Neural cell (in vitro differentiated cells): ENCODE measurements around the gene LHFPL4. TPM values are rescaled to one million over a fixed set of nuclear protein-coding genes. Genes with fewer than 3 reads are reported as not detected.
"Not testable (repeated sequence)": the region's sequence is repeated elsewhere in the genome, so short reads cannot be mapped to it uniquely, and the experiment has no call there.

Source experiments
- H2AFZ ChIP-seq: fragments of 200-600, 300-800 bp; sonication (generic), shearing (Covaris generic); 2 replicates; pipeline ENCODE4 v1.6.0; 2014; ENCODE audit warnings: low read depth, mild to moderate bottlenecking, antibody characterized with exemption, low read length, moderate library complexity
- H3F3A ChIP-seq: fragments of 200-600 bp; shearing (Covaris generic); 2 replicates; pipeline ENCODE4 v1.6.1; 2016; ENCODE audit warnings: mild to moderate bottlenecking, moderate library complexity, mixed read lengths, antibody characterized with exemption, low read length; ENCODE audit not compliant: insufficient read depth, poor library complexity, severe bottlenecking
- H3K27ac ChIP-seq: fragments of 200-600, 300-800 bp; sonication (generic), shearing (Covaris generic); 2 replicates; pipeline ENCODE4 v1.5.1; 2014; ENCODE audit warnings: mild to moderate bottlenecking, low read length, moderate library complexity
- H3K27me3 ChIP-seq: fragments of 300-800, 200-600 bp; sonication (generic), shearing (Covaris generic); 2 replicates; pipeline ENCODE4 v1.6.0; 2014; ENCODE audit warnings: mild to moderate bottlenecking, low read depth, low read length, moderate library complexity; ENCODE audit not compliant: insufficient read depth
- H3K36me3 ChIP-seq: fragments of 300-800, 200-600 bp; sonication (generic), shearing (Covaris generic); 2 replicates; pipeline ENCODE4 v1.5.1; 2014; ENCODE audit warnings: mild to moderate bottlenecking, antibody characterized with exemption, low read length, moderate library complexity; ENCODE audit not compliant: insufficient read depth
- H3K4me2 ChIP-seq: fragments of 300-800, 200-600 bp; sonication (generic), shearing (Covaris generic); 2 replicates; pipeline ENCODE4 v1.6.0; 2014; ENCODE audit warnings: mild to moderate bottlenecking, low read length
- H3K4me3 ChIP-seq: fragments of 300-800, 200-600 bp; sonication (generic), shearing (Covaris generic); 2 replicates; pipeline ENCODE4 v1.5.1; 2014; ENCODE audit warnings: mild to moderate bottlenecking, low read length, moderate library complexity
- H3K79me2 ChIP-seq: fragments of 200-600 bp; shearing (Covaris generic); replicated peaks from 2 replicates; pipeline ENCODE4 v1.6.0; 2014; ENCODE audit warnings: mild to moderate bottlenecking, low read length, moderate library complexity; ENCODE audit not compliant: insufficient read depth
- H3K9ac ChIP-seq: fragments of 300-800, 200-600 bp; sonication (generic), shearing (Covaris generic); 2 replicates; pipeline ENCODE4 v1.6.1; 2016; ENCODE audit warnings: mild to moderate bottlenecking, low read length, mixed read lengths
- H3K9me2 ChIP-seq: fragments of 200-600 bp; shearing (Covaris generic); 2 replicates; pipeline ENCODE4 v1.6.1; 2016; ENCODE audit warnings: mild to moderate bottlenecking, low read length, mixed read lengths; ENCODE audit not compliant: insufficient read depth
- H3K9me3 ChIP-seq: fragments of 200-600, 300-800 bp; sonication (generic), shearing (Covaris generic); 2 replicates; pipeline ENCODE4 v1.6.1; 2016; ENCODE audit warnings: mild to moderate bottlenecking, mixed run types, low read length, moderate library complexity, mixed read lengths
- H4K20me1 ChIP-seq: fragments of 200-600 bp; shearing (Covaris generic); 2 replicates; pipeline ENCODE4 v1.6.1; 2016; ENCODE audit warnings: mild to moderate bottlenecking, mixed run types; ENCODE audit not compliant: insufficient read depth
- EP300 ChIP-seq: fragments of 450-650 bp; conservative IDR thresholded peaks from 2 replicates; pipeline ENCODE4 v1.6.1; 2014; ENCODE audit warnings: antibody characterized with exemption, mild to moderate bottlenecking, moderate library complexity; ENCODE audit not compliant: poor library complexity, severe bottlenecking
- EZH2 ChIP-seq: fragments of 200-600, 300-800 bp; shearing (Covaris generic), sonication (generic); IDR thresholded peaks from 2 replicates; pipeline ENCODE4 v1.6.1; 2014; ENCODE audit warnings: antibody characterized with exemption, low read length, borderline replicate concordance, mild to moderate bottlenecking; ENCODE audit not compliant: insufficient read depth, poor library complexity, severe bottlenecking
- MXI1 ChIP-seq: fragments of 450-650 bp; conservative IDR thresholded peaks from 2 replicates; pipeline ENCODE4 v1.6.1; 2014; ENCODE audit warnings: antibody characterized with exemption, mild to moderate bottlenecking; ENCODE audit not compliant: poor library complexity, severe bottlenecking
- POLR2AphosphoS5 ChIP-seq: IDR thresholded peaks from 2 replicates; pipeline ENCODE4 v1.6.1; 2012
- RAD21 ChIP-seq: fragments of 450-650 bp; conservative IDR thresholded peaks from 2 replicates; pipeline ENCODE4 v1.6.1; 2014; ENCODE audit warnings: antibody characterized with exemption, mild to moderate bottlenecking, moderate library complexity
- REST ChIP-seq: IDR thresholded peaks from 2 replicates; pipeline ENCODE4 v1.6.1; 2012; ENCODE audit warnings: borderline replicate concordance
- TAF1 ChIP-seq: IDR thresholded peaks from 2 replicates; pipeline ENCODE4 v1.6.1; 2012; ENCODE audit warnings: low read depth
- polyA plus RNA-seq: library from polyadenylated mRNA; depleted of rRNA; stranded (reverse); fragments of >200 nt; gene quantifications from 2 replicates; pipeline ENCODE4 v1.2.3, GENCODE V29; 2014
- TF ChIP-seq, protein P1 (sequence below): fragments of 450-650 bp; IDR thresholded peaks from 2 replicates; pipeline ENCODE4 v1.5.1; 2014; ENCODE audit warnings: antibody characterized with exemption, mild to moderate bottlenecking, moderate library complexity; ENCODE audit not compliant: poor library complexity, severe bottlenecking

The LHFPL4 gene
- polyA plus RNA-seq, 1 donor from 2014 or later: 37.4 TPM

GRCh38 chr3:9497821-9498565 is 55.6 kb downstream of the LHFPL4 start:
- no peak for TF ChIP-seq EZH2
- no peak overlapping the region for H3K4me2 ChIP-seq
- no peaks in the 10 kb centered on the region for H3K79me2 ChIP-seq

DNA sequence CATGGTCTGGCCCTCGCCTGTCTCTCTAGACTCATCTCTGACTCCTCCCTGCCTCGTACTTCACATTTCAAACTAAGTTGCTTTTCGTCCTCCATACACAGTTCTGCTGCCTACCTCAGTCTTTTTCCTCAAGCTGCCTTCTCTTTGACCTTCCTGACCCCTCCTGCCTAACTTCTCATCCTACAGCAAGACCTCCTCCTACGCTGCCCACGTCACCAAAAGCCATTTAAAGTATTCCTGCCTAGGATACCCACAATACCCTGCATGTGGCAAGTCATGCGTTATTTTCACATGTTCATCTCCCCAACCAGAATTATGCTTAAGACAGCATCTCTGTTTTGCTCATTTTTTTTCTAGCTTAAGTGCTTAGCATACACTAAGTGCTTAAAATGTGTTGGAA is 56.7 kb downstream of the LHFPL4 start:
- H3K9ac ChIP-seq: no peak overlapping the region
- H3K9me2 ChIP-seq: no peaks in the 10 kb centered on the region
- H3F3A ChIP-seq: no peaks in the 10 kb centered on the region
- H2AFZ ChIP-seq: no peak overlapping the region
- TF ChIP-seq EZH2: no peak
- no peak for TF ChIP-seq TAF1
- no peak for TF ChIP-seq MXI1
- no peak for TF ChIP-seq EP300
- TF ChIP-seq RAD21: no peak
- TF ChIP-seq, protein P1, sequence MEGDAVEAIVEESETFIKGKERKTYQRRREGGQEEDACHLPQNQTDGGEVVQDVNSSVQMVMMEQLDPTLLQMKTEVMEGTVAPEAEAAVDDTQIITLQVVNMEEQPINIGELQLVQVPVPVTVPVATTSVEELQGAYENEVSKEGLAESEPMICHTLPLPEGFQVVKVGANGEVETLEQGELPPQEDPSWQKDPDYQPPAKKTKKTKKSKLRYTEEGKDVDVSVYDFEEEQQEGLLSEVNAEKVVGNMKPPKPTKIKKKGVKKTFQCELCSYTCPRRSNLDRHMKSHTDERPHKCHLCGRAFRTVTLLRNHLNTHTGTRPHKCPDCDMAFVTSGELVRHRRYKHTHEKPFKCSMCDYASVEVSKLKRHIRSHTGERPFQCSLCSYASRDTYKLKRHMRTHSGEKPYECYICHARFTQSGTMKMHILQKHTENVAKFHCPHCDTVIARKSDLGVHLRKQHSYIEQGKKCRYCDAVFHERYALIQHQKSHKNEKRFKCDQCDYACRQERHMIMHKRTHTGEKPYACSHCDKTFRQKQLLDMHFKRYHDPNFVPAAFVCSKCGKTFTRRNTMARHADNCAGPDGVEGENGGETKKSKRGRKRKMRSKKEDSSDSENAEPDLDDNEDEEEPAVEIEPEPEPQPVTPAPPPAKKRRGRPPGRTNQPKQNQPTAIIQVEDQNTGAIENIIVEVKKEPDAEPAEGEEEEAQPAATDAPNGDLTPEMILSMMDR: no peak
- TF ChIP-seq POLR2AphosphoS5: no peak
- TF ChIP-seq REST: no peak
- H4K20me1 ChIP-seq: no peaks in the 10 kb centered on the region
- H3K9me3 ChIP-seq: no peaks in the 10 kb centered on the region
- no peaks in the 10 kb centered on the region for H3K36me3 ChIP-seq
- H3K4me3 ChIP-seq: no peak overlapping the region
- no peaks in the 10 kb centered on the region for H3K79me2 ChIP-seq
- peaks cover 16% of the 10 kb centered on the region for H3K27me3 ChIP-seq
- H3K27ac ChIP-seq: no peak overlapping the region
- no peak overlapping the region for H3K4me2 ChIP-seq

More at GRCh38 chr3:9497821-9498565, 55.6 kb downstream of the LHFPL4 start:
- Histone ChIP-seq H4K20me1 (no peaks in the 10 kb centered on the region), H3F3A (no peaks in the 10 kb centered on the region), H3K9me3 (no peaks in the 10 kb centered on the region), H3K27ac (no peak overlapping the region), H3K9ac (no peak overlapping the region), H2AFZ (no peak overlapping the region), H3K4me3 (no peak overlapping the region), H3K27me3 (peaks cover 16% of the 10 kb centered on the region), H3K9me2 (no peaks in the 10 kb centered on the region), H3K36me3 (no peaks in the 10 kb centered on the region)

DNA sequence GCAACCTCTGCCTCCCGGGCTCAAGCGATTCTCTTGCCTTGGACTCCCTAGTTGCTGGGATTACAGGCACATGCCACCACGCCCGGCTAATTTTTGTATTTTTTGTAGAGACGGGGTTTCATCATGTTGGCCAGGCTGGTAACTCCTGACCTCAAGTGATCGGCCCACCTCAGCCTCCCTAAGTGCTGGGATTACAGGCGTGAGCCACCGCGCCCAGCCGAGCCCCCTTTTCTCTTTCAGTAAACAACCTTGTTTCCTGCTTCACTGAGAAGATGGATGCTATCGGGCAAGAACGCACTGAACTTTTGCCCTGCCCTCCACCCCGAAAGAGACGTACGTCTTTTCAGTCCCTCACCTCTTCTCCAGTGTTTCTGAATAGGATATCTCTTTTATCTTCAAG is 59.6 kb downstream of the LHFPL4 start:
- not testable (repeated sequence) for H3K9me3 ChIP-seq, H4K20me1 ChIP-seq, H3K27me3 ChIP-seq

More for the DNA sequence above, 59.6 kb downstream of the LHFPL4 start:
- H2AFZ ChIP-seq, H3K9me2 ChIP-seq, H3F3A ChIP-seq, H3K4me3 ChIP-seq, H3K79me2 ChIP-seq, H3K9ac ChIP-seq, H3K4me2 ChIP-seq, H3K27ac ChIP-seq, H3K36me3 ChIP-seq: not testable (repeated sequence)
